GM20431 (cell line): Measurements from ENCODE around the gene ARHGAP6.

ENCODE experiments used
- in situ Hi-C: fragments of 300-500 bp; cut with MseI, MboI; formaldehyde crosslinking; loops from one replicate; pipeline ENCODE4 v1.15.0; 2020; ENCODE audit warnings: low sequenced_read_pairs; ENCODE audit not compliant: unreplicated experiment

The ARHGAP6 gene, protein sequence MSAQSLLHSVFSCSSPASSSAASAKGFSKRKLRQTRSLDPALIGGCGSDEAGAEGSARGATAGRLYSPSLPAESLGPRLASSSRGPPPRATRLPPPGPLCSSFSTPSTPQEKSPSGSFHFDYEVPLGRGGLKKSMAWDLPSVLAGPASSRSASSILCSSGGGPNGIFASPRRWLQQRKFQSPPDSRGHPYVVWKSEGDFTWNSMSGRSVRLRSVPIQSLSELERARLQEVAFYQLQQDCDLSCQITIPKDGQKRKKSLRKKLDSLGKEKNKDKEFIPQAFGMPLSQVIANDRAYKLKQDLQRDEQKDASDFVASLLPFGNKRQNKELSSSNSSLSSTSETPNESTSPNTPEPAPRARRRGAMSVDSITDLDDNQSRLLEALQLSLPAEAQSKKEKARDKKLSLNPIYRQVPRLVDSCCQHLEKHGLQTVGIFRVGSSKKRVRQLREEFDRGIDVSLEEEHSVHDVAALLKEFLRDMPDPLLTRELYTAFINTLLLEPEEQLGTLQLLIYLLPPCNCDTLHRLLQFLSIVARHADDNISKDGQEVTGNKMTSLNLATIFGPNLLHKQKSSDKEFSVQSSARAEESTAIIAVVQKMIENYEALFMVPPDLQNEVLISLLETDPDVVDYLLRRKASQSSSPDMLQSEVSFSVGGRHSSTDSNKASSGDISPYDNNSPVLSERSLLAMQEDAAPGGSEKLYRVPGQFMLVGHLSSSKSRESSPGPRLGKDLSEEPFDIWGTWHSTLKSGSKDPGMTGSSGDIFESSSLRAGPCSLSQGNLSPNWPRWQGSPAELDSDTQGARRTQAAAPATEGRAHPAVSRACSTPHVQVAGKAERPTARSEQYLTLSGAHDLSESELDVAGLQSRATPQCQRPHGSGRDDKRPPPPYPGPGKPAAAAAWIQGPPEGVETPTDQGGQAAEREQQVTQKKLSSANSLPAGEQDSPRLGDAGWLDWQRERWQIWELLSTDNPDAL (N-terminal part only)

GRCh38 chrX:11665168-11666111 lies at the start of gene ARHGAP6:
Gene ARHGAP6 (minus strand): TSS chrX:11665920. CDS start chrX:11664828, 1,092 bp downstream.
- in situ Hi-C loops: no loop called here

GRCh38 chrX:11704725-11705495 lies 39.2 kb upstream of the ARHGAP6 start:
- in situ Hi-C loops: no loop called here

GRCh38 chrX:11703855-11704254 lies 38.1 kb upstream of the ARHGAP6 start:
- in situ Hi-C loops: no loop called here

GRCh38 chrX:11702965-11703631 lies 37.4 kb upstream of the ARHGAP6 start:
- in situ Hi-C loops: no loop called here

GRCh38 chrX:11702420-11702819 lies 36.7 kb upstream of the ARHGAP6 start:
- in situ Hi-C loops: no loop called here

DNA sequence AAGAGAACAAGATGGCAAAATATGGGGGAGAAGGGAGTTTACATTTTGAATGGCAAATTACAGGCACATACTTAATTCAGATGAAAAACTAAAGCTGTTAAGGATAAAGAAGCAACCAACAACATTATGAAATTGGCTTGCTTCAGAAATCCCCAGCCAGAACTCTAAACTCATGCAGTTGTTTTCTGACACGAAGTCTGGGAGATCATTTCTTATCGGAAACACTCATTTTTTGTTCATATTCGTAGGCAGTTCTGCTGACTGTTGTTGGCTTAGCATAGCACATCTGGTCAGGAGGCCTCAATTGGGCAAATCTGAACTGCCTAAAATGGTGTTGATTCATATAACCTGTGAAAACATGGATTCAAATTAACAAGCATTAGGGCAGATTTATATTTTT lies 33.0 kb upstream of the ARHGAP6 start:
- in situ Hi-C loops: no loop called here

DNA sequence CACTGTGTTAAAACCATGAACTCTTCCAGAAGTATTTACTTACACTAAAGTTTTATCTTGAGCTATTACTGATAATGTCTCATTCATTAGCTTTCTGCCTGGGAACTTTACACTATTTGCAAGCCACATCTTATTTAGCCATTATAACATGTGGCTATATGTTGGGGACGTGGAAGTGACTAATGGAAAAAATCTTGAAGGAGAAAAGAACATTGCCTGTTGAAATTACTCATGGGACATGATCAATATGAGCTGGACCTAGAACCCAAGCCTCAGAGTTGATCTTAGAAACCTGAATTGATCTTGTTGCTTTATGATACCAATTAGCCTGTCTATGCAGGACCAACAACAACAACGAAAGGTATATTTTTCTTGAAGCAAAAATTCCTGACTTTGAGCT lies 22.5 kb upstream of the ARHGAP6 start:
- in situ Hi-C loops: no loop called here

- in situ Hi-C loops: no loop called here
Observed at GRCh38 chrX:11687157-11687556, 21.4 kb upstream of the ARHGAP6 start.

DNA sequence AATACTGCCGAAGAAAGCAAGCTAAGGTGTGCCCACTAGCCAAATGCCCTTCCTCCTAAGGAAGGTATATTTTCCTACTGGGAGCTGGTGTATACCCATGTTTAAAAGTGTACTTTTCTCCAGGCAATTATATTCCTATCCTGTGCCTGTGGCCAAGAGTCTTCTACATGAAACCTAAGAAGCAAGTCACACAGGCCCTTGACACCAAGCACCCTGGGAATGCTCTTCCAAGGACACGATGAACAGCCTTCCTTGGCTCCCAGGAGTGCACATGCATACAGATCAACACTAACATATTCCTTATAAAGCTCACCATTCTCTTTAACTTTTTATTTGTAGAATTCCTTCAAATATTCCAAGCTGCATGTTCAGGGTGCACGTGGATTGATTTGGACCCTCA lies 17.3 kb upstream of the ARHGAP6 start:
- in situ Hi-C loops: no loop called here

- in situ Hi-C loops: no loop called here
Observed at GRCh38 chrX:11678158-11678557, 12.4 kb upstream of the ARHGAP6 start.

- in situ Hi-C loops: no loop called here
Observed at GRCh38 chrX:11672213-11672612, 6.5 kb upstream of the ARHGAP6 start.

- in situ Hi-C loops: no loop called here
Observed at GRCh38 chrX:11670316-11670715, 4.6 kb upstream of the ARHGAP6 start.

DNA sequence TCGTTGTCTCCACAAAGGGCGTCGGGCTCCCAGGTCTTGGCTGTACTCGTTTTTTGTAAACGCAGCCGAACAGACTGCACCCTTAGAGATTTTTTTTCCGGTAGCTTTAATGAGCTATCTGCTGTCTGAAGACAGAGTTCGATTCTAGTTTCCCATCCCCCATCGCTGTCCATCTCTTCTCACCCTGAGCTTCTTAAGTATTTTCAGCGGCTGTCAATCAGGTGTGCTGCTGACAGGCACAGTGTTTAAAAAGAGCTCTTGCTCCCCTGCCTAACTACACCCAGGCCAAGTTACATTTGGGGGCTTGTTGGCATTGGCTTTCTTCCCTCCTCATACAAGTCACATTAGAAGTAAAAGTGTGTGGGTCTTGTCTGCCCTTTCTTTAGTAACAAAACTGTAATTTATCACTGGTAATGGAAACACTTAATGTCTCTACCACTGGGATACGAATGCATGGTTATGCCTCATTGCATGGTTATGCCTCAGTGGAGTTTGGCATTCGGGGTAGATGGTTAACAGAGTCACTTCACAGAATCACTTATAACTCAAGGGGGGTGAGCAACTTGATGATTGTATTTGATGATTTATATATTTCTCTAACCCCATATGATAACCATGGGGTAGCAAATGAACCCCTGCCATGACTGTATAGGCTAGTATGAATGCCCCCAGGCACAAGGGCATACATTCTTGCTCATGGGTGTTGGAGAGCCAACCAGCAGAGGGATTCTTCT lies 1.4 kb upstream of the ARHGAP6 start:
- in situ Hi-C loops: no loop called here

- in situ Hi-C loops: no loop called here
Observed at GRCh38 chrX:11666164-11666563, 444 bp upstream of the ARHGAP6 start.

DNA sequence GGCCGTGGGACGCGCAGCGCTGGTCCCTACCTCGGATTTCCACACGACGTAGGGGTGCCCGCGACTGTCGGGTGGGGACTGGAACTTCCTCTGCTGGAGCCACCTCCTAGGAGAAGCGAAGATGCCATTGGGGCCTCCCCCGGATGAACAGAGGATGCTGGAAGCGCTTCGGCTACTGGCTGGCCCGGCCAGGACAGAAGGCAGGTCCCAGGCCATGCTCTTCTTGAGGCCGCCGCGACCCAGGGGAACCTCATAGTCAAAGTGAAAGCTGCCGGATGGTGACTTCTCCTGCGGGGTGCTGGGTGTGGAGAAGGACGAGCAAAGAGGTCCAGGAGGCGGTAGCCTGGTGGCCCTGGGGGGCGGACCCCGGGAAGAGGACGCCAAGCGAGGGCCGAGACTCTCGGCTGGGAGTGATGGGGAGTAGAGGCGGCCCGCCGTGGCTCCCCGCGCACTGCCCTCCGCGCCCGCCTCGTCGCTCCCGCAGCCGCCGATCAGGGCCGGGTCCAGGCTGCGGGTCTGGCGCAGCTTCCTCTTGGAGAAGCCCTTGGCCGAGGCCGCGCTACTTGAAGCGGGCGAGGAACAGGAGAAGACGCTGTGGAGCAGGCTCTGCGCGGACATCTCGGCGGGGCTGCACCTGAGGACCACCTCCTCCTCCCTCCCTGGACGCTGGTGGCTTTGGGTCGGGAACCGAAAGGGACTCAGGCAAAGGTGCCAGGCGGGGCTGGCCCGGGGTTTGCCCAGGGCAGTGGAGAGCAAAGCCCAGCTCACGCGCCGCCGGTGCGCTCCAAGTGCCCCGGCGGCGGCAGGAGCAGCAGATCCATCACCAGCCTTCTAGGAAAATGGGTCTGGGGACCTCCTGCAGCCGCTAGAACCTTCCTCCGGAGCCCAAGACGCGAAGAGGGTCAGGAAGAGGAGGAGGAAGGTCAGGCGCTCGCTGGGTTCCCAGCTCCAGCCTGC lies 1.2 kb downstream of the ARHGAP6 start:
- in situ Hi-C loops: no loop called here

DNA sequence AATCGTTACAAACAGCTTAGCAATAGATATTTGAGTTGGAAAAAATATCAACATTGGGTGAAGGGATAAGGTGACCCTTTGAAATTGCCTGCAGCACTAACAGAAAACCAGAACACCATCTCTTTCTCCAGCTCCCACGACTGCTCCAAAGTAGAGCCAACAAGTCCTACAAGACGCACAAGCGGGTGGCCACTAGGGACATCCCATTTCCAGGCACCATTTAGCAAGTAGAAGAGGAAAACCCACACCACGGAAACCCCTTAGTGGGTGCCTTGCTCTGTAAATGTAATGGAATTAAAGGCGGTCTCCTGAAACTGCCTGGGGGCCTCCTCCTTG lies 1.9 kb downstream of the ARHGAP6 start:
- in situ Hi-C loops: no loop called here
